B cell (primary cell): ENCODE measurements around the gene FAM186B.

Source experiments
- CTCF ChIP-seq: fragments of 200-600 bp; IDR thresholded peaks from one replicate; pipeline ENCODE4 v1.8.0; 2022; ENCODE audit warnings: antibody characterized with exemption, mild to moderate bottlenecking
- EZH2 ChIP-seq: IDR thresholded peaks from 2 replicates; pipeline ENCODE4 v1.6.1; 2012; ENCODE audit warnings: borderline replicate concordance, low read depth, mild to moderate bottlenecking, moderate library complexity, low read length; ENCODE audit not compliant: insufficient read depth, poor library complexity, severe bottlenecking

GRCh38 chr12:49631336-49631907 is 26.0 kb upstream of the FAM186B start:
- TF ChIP-seq CTCF = no peak
- no peak for TF ChIP-seq EZH2
